Measurements from ENCODE around the gene CHCHD3. TPM values are rescaled to one million over a fixed set of nuclear protein-coding genes. Genes with fewer than 3 reads are reported as not detected.

Gene CHCHD3
- total RNA-seq, 1 donor from 2014 or later: 57.1 TPM

DNA sequence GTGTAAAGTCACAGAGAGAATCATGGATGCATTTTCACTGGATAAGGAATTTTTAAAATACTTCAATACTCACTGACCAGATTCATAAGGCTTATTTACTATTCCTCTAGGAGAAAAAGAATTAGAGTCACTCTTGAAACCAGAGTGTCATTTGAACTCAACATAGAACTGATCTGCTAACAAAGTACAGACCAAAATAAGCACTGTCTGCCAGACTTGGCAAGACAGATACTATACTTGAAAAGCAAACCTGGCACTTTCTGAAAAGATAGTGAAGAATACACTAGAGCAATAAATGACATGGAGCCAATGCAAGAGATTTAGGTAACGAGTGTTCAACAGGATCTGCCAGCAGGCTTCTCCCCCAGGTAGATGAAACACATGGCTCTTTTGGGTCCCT is 215.3 kb downstream of the CHCHD3 start:
- intact Hi-C loops (cut with micrococcal nuclease): no loop called here

DNA sequence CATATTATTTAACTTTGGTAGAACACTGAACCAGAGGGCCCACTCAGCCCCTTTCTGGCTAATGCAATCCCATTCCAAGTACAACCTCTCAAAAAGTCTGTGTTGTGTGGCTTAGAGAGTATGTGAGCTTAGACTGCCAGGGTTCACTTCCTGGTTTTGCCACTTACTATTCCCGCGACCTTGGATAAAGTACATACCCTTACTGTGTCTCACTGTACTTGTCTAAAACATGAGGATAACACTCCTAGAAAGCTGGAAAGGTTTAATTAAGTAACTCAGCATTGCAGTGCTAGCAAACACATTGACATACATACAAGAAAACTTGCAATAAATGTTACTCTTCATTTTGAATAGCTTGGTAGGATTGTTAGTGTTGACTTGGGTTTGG is 215.8 kb downstream of the CHCHD3 start:
- intact Hi-C loops (cut with micrococcal nuclease): no loop called here

DNA sequence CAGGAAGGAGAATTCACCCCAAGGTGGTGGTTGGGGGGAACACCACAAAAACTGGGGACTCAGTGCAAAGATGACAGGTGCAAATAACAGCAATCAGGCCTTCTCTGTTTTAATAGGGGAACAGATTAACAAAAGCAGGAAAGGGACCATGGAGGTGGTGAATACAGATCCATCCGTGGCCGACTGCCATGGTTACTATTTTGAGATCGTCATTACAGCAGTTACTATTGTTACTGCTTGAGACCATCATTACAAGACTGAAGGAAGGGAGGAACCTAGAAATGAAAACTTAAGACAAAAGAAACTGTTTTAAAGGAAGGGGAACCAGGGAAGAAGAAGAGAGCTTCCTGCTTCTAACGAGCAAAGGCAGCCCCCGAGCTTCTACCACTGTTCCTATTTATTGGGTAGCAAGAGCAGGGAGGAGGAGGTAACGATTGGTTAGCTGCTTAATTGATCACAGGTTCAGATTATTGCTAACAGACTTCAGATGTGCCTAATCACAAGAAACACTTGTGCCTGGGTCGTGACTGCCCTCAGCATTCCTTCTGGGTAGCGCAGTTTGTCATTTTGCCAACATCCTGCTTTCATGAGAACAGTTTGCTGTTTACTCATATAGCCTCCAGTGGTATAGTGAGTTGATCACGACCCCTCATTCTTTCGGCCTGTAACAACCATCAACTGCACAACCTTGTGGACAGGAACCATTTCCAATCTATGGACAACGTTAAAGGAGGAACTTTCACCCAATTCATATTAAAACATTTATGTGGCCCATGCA is 216.3 kb downstream of the CHCHD3 start:
- intact Hi-C loops (cut with micrococcal nuclease): no loop called here

- intact Hi-C loops (cut with micrococcal nuclease): no loop called here
Observed at GRCh38 chr7:132861940-132862554, 219.8 kb downstream of the CHCHD3 start.

DNA sequence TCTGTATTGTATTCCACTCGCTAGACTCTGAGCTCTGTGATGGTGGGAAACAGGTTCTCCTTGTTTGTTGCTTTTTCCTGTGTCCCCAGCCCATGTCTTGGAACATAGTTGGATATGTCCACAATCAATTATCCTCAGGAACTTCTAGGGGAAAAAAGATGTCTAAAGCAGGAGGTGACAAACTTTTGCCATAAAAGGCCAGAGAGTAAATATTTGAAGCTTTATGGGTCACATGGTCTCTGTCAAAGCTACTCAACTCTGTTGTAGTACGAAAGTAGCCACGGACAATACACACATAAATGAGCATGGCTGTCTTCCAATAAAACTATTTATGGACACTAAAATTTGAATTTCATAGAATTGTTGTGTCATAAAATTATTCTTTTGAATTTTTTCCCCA is 220.5 kb downstream of the CHCHD3 start:
- intact Hi-C loops (cut with micrococcal nuclease): no loop called here

GRCh38 chr7:132859199-132859598 is 222.7 kb downstream of the CHCHD3 start:
- intact Hi-C loops (cut with micrococcal nuclease): no loop called here

DNA sequence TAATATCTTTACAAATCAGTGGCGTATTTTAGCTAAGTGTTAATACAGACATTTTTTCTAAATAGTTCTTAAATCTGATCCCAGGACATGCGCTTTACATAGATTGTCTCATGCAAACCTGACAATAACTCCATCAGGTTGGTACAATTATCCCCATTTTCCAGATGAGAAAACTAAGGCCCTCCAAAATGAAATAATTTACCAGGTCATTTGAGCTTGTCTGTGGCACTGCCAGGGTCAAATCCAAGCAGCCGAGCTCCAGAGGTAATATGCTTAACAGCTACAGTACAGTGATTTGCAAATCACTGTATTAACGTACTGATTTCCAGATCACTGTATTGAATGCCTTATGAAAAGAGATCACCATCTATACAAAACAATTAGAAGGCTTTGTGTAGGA is 223.1 kb downstream of the CHCHD3 start:
- intact Hi-C loops (cut with micrococcal nuclease): no loop called here

DNA sequence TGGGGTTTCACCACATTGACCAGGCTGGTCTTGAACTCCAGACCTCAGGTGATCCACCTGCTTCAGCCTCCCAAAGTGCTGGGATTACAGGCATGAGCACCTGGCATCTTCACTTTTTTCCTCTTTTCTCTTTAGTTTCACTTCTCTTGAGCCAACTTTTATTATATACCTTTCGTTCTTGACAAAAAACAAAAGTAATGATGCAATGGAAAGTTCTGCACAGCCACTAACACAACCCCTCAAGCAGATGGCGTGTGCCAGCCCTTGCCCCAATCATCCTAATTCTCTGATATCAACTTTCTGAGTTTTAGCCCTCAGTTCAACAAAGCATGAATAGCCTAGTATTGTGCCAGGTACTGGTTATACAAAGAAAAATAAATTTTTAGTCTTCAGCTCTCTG is 223.6 kb downstream of the CHCHD3 start:
- intact Hi-C loops (cut with micrococcal nuclease): no loop called here

GRCh38 chr7:132857703-132858102 is 224.2 kb downstream of the CHCHD3 start:
- intact Hi-C loops (cut with micrococcal nuclease): no loop called here

DNA sequence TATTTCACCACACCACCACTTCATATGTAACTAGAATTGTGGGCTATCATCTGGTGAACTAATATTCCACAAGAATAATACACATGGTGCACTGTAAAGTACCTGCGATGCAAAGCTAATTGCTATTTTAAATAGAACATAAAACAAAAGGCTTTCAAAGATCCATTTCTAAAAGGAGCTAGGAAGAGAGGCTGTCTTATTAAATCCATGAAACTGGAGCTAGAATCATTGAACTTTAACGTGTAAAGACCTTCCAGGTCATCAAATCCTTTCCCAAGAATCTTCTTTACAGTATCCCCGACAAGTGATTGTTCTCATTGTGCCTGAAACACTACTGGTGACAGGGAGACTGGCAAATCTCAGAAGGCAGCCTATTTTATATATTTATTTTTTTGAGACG is 224.9 kb downstream of the CHCHD3 start:
- intact Hi-C loops (cut with micrococcal nuclease): no loop called here

DNA sequence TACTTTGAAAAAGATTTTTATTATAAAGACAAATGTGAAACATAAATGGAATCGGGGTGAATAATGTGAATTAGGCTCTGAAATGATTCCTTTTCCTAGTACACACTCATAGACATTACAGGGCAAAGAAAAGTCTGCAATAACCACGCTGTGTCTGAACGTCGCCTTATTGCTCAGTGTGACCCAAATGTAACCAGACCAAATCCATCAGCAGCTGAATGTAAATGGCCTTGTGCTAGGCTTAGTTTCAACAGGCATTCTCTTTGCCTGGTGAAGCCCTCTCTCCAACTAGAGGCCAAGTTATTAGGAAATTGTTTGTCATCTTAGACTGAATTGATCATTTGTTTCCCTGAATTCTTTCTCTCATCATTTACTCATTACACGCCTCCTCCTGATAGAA is 225.5 kb downstream of the CHCHD3 start:
- intact Hi-C loops (cut with micrococcal nuclease): no loop called here

- intact Hi-C loops (cut with micrococcal nuclease): no loop called here
Observed at GRCh38 chr7:132855901-132856300, 226.0 kb downstream of the CHCHD3 start.

- intact Hi-C loops (cut with micrococcal nuclease): no loop called here
Observed at GRCh38 chr7:132854238-132854637, 227.7 kb downstream of the CHCHD3 start.

DNA sequence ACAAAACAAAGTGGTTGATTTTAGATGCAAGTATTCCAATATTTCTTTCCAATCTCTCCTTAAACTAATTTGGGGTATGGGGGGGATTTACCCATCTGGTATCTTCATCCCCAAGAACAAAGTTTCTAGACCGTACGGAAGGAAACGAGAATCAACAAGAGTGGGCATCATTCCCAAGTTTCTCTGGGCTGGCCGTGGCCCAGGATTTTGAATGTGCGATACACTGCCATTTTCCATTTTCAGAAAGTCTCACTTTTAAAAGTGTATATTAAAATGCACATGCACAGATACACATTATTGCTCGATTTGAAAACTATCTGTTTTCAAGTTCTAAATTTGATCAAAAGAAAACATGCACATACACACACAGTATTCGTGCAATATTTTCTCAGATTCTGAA is 234.5 kb downstream of the CHCHD3 start:
- intact Hi-C loops (cut with micrococcal nuclease): no loop called here

DNA sequence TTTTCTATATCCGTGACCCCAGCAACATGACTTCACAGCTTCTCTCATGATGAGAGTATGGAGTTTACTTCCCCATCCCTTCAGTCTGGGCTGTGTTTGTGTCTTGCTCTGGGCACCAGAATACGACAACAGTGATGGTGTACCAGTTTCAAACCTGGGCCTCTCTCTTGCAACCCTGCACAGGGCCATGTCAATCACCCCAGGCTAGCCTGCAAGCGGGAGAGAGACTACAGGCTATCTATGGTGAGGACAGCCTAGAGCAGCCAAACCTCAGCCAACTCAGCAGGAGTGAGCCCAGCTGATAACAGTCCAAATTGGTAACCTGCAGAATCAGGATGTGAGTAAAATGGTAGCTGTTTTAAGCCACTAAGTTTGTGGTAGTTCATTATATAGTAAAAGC is 235.8 kb downstream of the CHCHD3 start:
- intact Hi-C loops (cut with micrococcal nuclease): no loop called here

GRCh38 chr7:132842478-132842877 is 239.4 kb downstream of the CHCHD3 start:
- intact Hi-C loops (cut with micrococcal nuclease): no loop called here

- intact Hi-C loops (cut with micrococcal nuclease): no loop called here
Observed at GRCh38 chr7:132840199-132840598, 241.7 kb downstream of the CHCHD3 start.

- intact Hi-C loops (cut with micrococcal nuclease): no loop called here
Observed at GRCh38 chr7:132838313-132838712, 243.6 kb downstream of the CHCHD3 start.

- intact Hi-C loops (cut with micrococcal nuclease): no loop called here
Observed at GRCh38 chr7:132837529-132837928, 244.4 kb downstream of the CHCHD3 start.

DNA sequence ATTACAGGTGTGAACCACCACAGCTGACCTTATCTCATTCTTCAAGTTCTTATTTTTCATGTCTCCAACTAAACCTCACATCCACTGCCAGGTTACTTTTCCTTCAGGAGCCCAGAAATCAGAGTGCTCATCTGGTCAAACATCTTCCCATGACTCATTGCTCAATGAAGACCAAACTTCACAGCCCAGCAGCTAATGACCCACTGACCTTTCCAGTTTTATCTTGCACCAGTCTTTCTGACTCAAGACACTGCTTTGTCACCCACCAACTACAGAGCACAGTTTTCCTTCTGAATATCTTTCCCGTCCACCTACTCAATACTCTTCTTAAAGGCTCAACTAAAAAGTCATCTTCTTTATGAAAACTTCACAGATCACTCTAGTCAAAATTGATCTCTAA is 245.1 kb downstream of the CHCHD3 start:
- intact Hi-C loops (cut with micrococcal nuclease): no loop called here

- intact Hi-C loops (cut with micrococcal nuclease): no loop called here
Observed at GRCh38 chr7:132830941-132831340, 250.9 kb downstream of the CHCHD3 start.

DNA sequence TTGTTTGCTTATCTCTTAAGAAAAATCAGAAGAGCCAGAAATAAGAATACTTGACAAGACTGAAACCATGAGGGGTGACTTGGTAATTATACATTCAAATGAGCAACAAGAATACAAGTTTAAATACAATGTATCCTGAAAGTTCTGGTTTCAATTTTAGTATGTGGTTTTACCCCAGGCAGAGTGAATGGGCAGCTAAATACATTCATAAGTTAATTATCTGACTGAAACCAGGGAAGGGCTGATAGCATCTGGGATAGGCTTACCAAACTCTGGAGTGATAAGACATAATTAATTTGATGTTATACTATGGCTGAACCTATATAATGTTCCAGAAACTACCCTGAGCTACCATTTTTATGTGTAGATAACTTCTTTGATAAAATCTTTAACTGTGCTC is 253.4 kb downstream of the CHCHD3 start:
- intact Hi-C loops (cut with micrococcal nuclease): no loop called here
